ENCODE data around the gene TTC21A. TPM values are rescaled to one million over a fixed set of nuclear protein-coding genes. Genes with fewer than 3 reads are reported as not detected.

Gene TTC21A
- total RNA-seq, 6 donors from 2014 or later = 7.4 to 52.4 (median 14.3) TPM

DNA sequence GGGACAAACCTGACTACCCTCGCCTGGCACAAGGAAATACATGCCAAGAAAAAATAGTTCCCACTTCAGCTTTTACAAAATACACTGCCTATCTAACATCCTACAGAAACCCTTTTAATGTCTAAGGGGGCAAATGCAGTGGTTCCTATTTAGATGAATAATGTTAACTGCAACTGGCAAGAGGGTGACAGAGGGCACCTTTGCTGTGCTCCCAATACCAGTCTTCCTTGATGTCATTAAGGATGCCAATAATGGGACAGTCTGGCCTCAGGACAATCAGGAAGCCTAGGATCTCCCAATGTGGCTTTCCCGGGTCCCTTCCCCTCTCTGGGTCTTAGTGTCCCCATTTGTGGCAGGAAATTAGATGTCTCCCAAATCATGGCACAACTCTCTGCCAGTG lies 32.0 kb downstream of the TTC21A start:
- no peak for ATAC-seq (ENCODE audit: low FRiP score in 2 of 2)
- no peaks in the 10 kb centered on the region for H3K9me3 ChIP-seq

GRCh38 chr3:39140341-39140971 lies 33.0 kb downstream of the TTC21A start:
- H3K36me3 ChIP-seq = peaks cover 24 to 87% (median 55%) of the 10 kb centered on the region in 4 donors
- no peak overlapping the region for H3K4me3 ChIP-seq
- WGBS, 2 donors = 98 to 100% methylated on average over 2 of the region's 2 CpGs
- H3K4me1 ChIP-seq = peaks cover 65 to 83% (median 79%) of the 10 kb centered on the region in 4 donors
- H3K27ac ChIP-seq = peak overlapping the region; percentile 26 to 87 (median 78)
- no peak for ATAC-seq (ENCODE audit: low FRiP score in 2 of 2)
- no peaks in the 10 kb centered on the region for H3K27me3 ChIP-seq
- no peaks in the 10 kb centered on the region for H3K9me3 ChIP-seq
- DNase-seq = no peak
- no peak for TF ChIP-seq POLR2AphosphoS5 (IDR thresholded peaks at IDR 0.05)
- no peak for TF ChIP-seq POLR2A (IDR thresholded peaks at IDR 0.05)
- no peak for TF ChIP-seq EP300 (IDR thresholded peaks at IDR 0.05)
- TF ChIP-seq, protein P1, sequence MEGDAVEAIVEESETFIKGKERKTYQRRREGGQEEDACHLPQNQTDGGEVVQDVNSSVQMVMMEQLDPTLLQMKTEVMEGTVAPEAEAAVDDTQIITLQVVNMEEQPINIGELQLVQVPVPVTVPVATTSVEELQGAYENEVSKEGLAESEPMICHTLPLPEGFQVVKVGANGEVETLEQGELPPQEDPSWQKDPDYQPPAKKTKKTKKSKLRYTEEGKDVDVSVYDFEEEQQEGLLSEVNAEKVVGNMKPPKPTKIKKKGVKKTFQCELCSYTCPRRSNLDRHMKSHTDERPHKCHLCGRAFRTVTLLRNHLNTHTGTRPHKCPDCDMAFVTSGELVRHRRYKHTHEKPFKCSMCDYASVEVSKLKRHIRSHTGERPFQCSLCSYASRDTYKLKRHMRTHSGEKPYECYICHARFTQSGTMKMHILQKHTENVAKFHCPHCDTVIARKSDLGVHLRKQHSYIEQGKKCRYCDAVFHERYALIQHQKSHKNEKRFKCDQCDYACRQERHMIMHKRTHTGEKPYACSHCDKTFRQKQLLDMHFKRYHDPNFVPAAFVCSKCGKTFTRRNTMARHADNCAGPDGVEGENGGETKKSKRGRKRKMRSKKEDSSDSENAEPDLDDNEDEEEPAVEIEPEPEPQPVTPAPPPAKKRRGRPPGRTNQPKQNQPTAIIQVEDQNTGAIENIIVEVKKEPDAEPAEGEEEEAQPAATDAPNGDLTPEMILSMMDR (IDR thresholded peaks at IDR 0.05) = no peak

More for the DNA sequence above, 32.0 kb downstream of the TTC21A start:
- WGBS, 2 donors = 61 to 70% methylated on average over 2 of the region's 2 CpGs
- H3K27me3 ChIP-seq = no peaks in the 10 kb centered on the region
- TF ChIP-seq POLR2A (IDR thresholded peaks at IDR 0.05) = no peak
- TF ChIP-seq, protein P1 (IDR thresholded peaks at IDR 0.05) = no peak
- no peak for TF ChIP-seq POLR2AphosphoS5 (IDR thresholded peaks at IDR 0.05)
- no peak for TF ChIP-seq EP300 (IDR thresholded peaks at IDR 0.05)
- H3K4me1 ChIP-seq = peaks cover 69 to 86% (median 77%) of the 10 kb centered on the region in 4 donors
- H3K4me3 ChIP-seq = no peak overlapping the region
- DNase-seq = no peak
- peaks cover 19 to 77% (median 45%) of the 10 kb centered on the region in 4 donors for H3K36me3 ChIP-seq
- peak overlapping the region in 3 of 4 donors; percentile 34 to 82 (median 40) for H3K27ac ChIP-seq

DNA sequence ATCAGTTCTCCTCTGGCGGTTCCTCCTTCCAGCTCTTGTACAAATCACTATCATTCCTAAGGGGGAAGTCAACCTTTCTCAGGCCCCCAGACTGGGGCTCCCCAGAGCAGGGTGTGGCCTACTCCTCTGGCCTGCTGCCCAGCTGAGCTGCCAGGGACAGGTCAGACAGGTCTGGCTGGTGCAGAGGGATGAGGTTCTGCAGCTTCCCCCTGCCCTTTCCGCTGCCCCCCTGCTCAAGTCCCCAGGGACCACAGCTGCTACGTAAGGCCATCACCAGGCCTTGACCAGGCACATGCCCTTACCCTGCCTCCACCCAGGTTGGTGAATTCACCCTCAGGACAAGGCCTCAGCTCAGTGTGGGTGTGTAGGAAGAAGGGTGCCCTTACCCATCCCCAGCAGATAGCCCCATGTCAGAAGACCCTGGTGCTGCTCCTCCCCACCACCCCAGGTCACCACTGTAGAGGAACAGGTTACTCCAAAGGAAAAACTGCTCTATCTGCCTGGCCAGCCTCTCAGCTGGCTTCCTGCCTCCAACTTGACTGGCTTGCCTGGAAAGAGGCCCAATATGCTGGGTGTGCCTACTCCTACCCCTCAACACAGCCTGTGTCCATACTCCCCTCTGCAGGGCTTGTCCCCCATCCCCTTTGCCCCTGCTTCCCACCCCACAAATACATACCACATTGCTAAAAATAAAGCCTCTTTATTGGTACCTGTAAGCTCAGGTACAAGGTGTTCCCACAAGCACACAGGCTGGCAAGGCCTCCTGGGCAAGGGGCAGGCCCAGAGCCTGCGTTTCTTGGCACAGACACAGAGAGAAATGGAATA lies 33.9 kb downstream of the TTC21A start:
- H3K4me3 ChIP-seq = no peak overlapping the region
- no peaks in the 10 kb centered on the region for H3K27me3 ChIP-seq
- H3K27ac ChIP-seq = peak overlapping the region; percentile 66 to 87 (median 78)
- H3K4me1 ChIP-seq = peaks cover 65 to 83% (median 80%) of the 10 kb centered on the region in 4 donors
- H3K9me3 ChIP-seq = no peaks in the 10 kb centered on the region
- ATAC-seq (ENCODE audit: low FRiP score in 2 of 2) = peak; percentile 54 to 85
- peak; percentile 84 to 92 for DNase-seq
- peak in 1 of 4 donors; percentile 22 for TF ChIP-seq POLR2A (IDR thresholded peaks at IDR 0.05)
- TF ChIP-seq, protein P1 (IDR thresholded peaks at IDR 0.05) = no peak
- peak; percentile 69 to 76 for TF ChIP-seq POLR2AphosphoS5 (IDR thresholded peaks at IDR 0.05)
- TF ChIP-seq EP300 (IDR thresholded peaks at IDR 0.05) = peak in 1 of 4 donors; percentile 89
- WGBS, 2 donors = 6 to 31% methylated on average over 2 to 3 of the region's 4 CpGs
- peaks cover 24 to 96% (median 64%) of the 10 kb centered on the region in 4 donors for H3K36me3 ChIP-seq

DNA sequence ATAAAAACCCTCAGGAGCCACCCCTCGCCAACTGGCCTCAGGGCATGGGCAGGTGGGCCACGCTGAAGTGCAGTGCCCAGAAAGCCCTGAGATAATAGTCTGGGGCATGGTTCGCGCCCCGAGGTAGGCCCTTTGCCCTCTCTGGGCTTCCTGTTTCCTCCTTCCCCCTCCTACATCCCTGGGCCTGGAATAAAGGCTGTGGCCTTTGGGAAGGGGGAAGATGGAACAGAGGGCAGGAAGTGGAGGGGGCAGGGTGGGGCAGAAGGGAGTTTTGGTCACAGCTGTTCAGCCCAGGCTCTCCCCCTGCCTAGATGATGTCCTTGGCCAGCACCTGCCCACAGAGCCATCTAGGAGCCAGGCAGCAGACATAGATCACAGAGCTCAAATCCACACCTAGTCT lies 34.6 kb downstream of the TTC21A start:
- Histone ChIP-seq H3K36me3 (peaks cover 24 to 97% (median 65%) of the 10 kb centered on the region in 4 donors), H3K27me3 (no peaks in the 10 kb centered on the region), H3K9me3 (no peaks in the 10 kb centered on the region), H3K4me1 (peaks cover 65 to 83% (median 80%) of the 10 kb centered on the region in 4 donors), H3K4me3 (peak overlapping the region in 1 of 4 donors; percentile 10), H3K27ac (peak overlapping the region; percentile 66 to 87 (median 78))
- peak in 1 of 2 donors; percentile 0 for ATAC-seq (ENCODE audit: low FRiP score in 2 of 2)
- no peak for DNase-seq
- WGBS, 2 donors = 47 to 53% methylated on average over 5 of the region's 5 CpGs
- TF ChIP-seq, protein P1 (IDR thresholded peaks at IDR 0.05) = no peak
- TF ChIP-seq POLR2AphosphoS5 (IDR thresholded peaks at IDR 0.05) = peak; percentile 55 to 62
- TF ChIP-seq POLR2A (IDR thresholded peaks at IDR 0.05) = peak in 1 of 4 donors; percentile 11
- no peak for TF ChIP-seq EP300 (IDR thresholded peaks at IDR 0.05)
